ENCODE measurements around the gene THYN1. TPM values are rescaled to one million over a fixed set of nuclear protein-coding genes. Genes with fewer than 3 reads are reported as not detected.
A peak's percentile ranks its signal among the peaks of the same experiment; 100 is the strongest.
"Not testable (repeated sequence)": the region's sequence is repeated elsewhere in the genome, so short reads cannot be mapped to it uniquely, and the experiment has no call there.

THYN1 gene
- total RNA-seq, 2 experiments from 2014 or later, result 75.5 to 89.5 TPM

GRCh38 chr11:134260503-134260902 lies 7.4 kb upstream of the THYN1 start:
- no peak overlapping the region for H3K27ac Mint-ChIP-seq
- no peak for DNase-seq
- ChIA-PET POLR2A (no interaction called here), CTCF (interaction anchor here (0.8 to 3.4 kb wide), 5 partner anchors 9 to 36 kb away, joined by 3 to 14 read pairs (median 13); partner anchors contain the start of genes GLB1L3 and VPS26B)
- H3K4me3 Mint-ChIP-seq, result no peak overlapping the region
- peaks cover 17% of the 10 kb centered on the region for H3K36me3 Mint-ChIP-seq (ENCODE audit: low read depth)
- ATAC-seq, result no peak
- intact Hi-C loops (cut with DNase I, micrococcal nuclease), result no loop called here
- peaks cover 1% of the 10 kb centered on the region for H3K4me1 Mint-ChIP-seq
- no peaks in the 10 kb centered on the region for H3K27me3 Mint-ChIP-seq
- no peaks in the 10 kb centered on the region for H3K9me3 Mint-ChIP-seq (ENCODE audit: low read depth)

- intact Hi-C loops (cut with DNase I, micrococcal nuclease), result no loop called here
- CTCF ChIA-PET, result no interaction called here
- Mint-ChIP-seq H3K27me3 (no peaks in the 10 kb centered on the region), H3K4me3 (no peak overlapping the region), H3K36me3 (ENCODE audit: low read depth) (peaks cover 16% of the 10 kb centered on the region), H3K9me3 (ENCODE audit: low read depth) (no peaks in the 10 kb centered on the region), H3K27ac (no peak overlapping the region), H3K4me1 (peaks cover 15% of the 10 kb centered on the region)
- POLR2A ChIA-PET, result interaction anchor here (0.7 kb wide), 1 partner anchor 874 kb away, joined by 4 read pairs; no protein-coding TSS in a partner anchor
- ATAC-seq, result no peak
- DNase-seq, result no peak
Observed at GRCh38 chr11:134258577-134258976, 5.4 kb upstream of the THYN1 start.

GRCh38 chr11:134257101-134257500 lies 3.9 kb upstream of the THYN1 start:
- H3K4me1 Mint-ChIP-seq, result peaks cover 20% of the 10 kb centered on the region
- no peak for ATAC-seq
- no peak for DNase-seq
- H3K27me3 Mint-ChIP-seq, result no peaks in the 10 kb centered on the region
- ChIA-PET POLR2A (no interaction called here), CTCF (interaction anchor here (0.8 to 1.7 kb wide), 2 partner anchors 9 to 11 kb away, joined by 5 to 7 read pairs; no protein-coding TSS in a partner anchor)
- intact Hi-C loops (cut with DNase I, micrococcal nuclease), result no loop called here
- no peaks in the 10 kb centered on the region for H3K9me3 Mint-ChIP-seq (ENCODE audit: low read depth)
- H3K36me3 Mint-ChIP-seq (ENCODE audit: low read depth), result peaks cover 12% of the 10 kb centered on the region
- H3K4me3 Mint-ChIP-seq, result no peak overlapping the region
- no peak overlapping the region for H3K27ac Mint-ChIP-seq

DNA sequence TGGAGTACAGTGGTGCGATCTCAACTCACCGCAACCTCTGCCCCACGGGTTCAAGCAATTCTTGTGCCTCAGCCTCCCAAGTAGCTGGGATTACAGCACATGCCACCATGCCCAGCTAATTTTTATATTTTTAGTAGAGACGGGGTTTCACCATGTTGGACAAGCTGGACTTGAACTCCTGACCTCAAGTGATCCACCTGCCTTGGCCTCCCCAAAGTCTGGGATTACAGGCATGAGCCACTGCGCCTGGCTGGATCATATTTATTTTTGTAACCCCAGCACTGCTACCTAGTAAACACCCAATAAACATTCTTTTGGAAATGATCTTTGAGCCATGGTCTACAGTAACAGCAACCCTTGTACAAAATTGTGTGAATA lies 2.0 kb upstream of the THYN1 start:
- H3K9me3 Mint-ChIP-seq (ENCODE audit: low read depth); DNase-seq; H3K27me3 Mint-ChIP-seq; intact Hi-C loops (cut with DNase I, micrococcal nuclease); ATAC-seq; H3K27ac Mint-ChIP-seq: not testable (repeated sequence)
- ChIA-PET CTCF (interaction anchor here (1.0 to 3.8 kb wide), 4 partner anchors 12 to 68 kb away, joined by 3 to 33 read pairs (median 3); partner anchors contain the start of gene GLB1L3), POLR2A (interaction anchor here (0.6 to 2.5 kb wide), 3 partner anchors 19 to 136 kb away, joined by 3 to 14 read pairs (median 4); partner anchors contain the start of genes NCAPD3 and VPS26B)
- peaks cover 11% of the 10 kb centered on the region for H3K36me3 Mint-ChIP-seq (ENCODE audit: low read depth)
- peaks cover 26% of the 10 kb centered on the region for H3K4me1 Mint-ChIP-seq
- H3K4me3 Mint-ChIP-seq, result peak overlapping the region; percentile 90

- DNase-seq, result no peak
- Mint-ChIP-seq H3K36me3 (ENCODE audit: low read depth) (peaks cover 9% of the 10 kb centered on the region), H3K9me3 (ENCODE audit: low read depth) (no peaks in the 10 kb centered on the region), H3K27ac (no peak overlapping the region), H3K27me3 (no peaks in the 10 kb centered on the region), H3K4me1 (peaks cover 26% of the 10 kb centered on the region), H3K4me3 (peak overlapping the region; percentile 90)
- intact Hi-C loops (cut with DNase I, micrococcal nuclease), result loop anchor here (5.0 kb wide), 2 partner anchors 47 to 78 kb away; partner anchors contain the start of gene GLB1L2 (in 1 of the 2)
- CTCF ChIA-PET, result interaction anchor here (1.0 to 3.8 kb wide), 8 partner anchors 7 to 67 kb away, joined by 3 to 33 read pairs (median 3); partner anchors contain the start of genes GLB1L3, NCAPD3 and VPS26B
- ATAC-seq, result no peak
- POLR2A ChIA-PET, result interaction anchor here (0.6 to 2.5 kb wide), 3 partner anchors 19 to 136 kb away, joined by 3 to 14 read pairs (median 4); partner anchors contain the start of genes NCAPD3 and VPS26B
Observed at GRCh38 chr11:134254433-134255183, 1.5 kb upstream of the THYN1 start.

GRCh38 chr11:134252346-134253187 lies 585 bp downstream of the THYN1 start:
- peak overlapping the region; percentile 68 for H3K27ac Mint-ChIP-seq
- no peaks in the 10 kb centered on the region for H3K27me3 Mint-ChIP-seq
- intact Hi-C loops (cut with DNase I, micrococcal nuclease), result loop anchor here (1.0 to 5.0 kb wide), 6 partner anchors 23 to 307 kb away; partner anchors contain the start of genes GLB1L2 (in 2 of the 2) and VPS26B (in 2 of the 2)
- no peaks in the 10 kb centered on the region for H3K9me3 Mint-ChIP-seq (ENCODE audit: low read depth)
- peaks cover 38% of the 10 kb centered on the region for H3K4me1 Mint-ChIP-seq
- peak; percentile 54 for DNase-seq
- POLR2A ChIA-PET, result interaction anchor here (1.0 to 2.5 kb wide), 3 partner anchors 10 to 28 kb away, joined by 3 to 14 read pairs (median 5); partner anchors contain the start of genes NCAPD3 and VPS26B
- CTCF ChIA-PET, result interaction anchor here (0.7 to 3.8 kb wide), 6 partner anchors 8 to 28 kb away, joined by 3 to 33 read pairs (median 4); partner anchors contain the start of genes GLB1L3 and VPS26B
- ATAC-seq, result peak; percentile 18
- peak overlapping the region; percentile 90 for H3K4me3 Mint-ChIP-seq
- peaks cover 16% of the 10 kb centered on the region for H3K36me3 Mint-ChIP-seq (ENCODE audit: low read depth)

DNA sequence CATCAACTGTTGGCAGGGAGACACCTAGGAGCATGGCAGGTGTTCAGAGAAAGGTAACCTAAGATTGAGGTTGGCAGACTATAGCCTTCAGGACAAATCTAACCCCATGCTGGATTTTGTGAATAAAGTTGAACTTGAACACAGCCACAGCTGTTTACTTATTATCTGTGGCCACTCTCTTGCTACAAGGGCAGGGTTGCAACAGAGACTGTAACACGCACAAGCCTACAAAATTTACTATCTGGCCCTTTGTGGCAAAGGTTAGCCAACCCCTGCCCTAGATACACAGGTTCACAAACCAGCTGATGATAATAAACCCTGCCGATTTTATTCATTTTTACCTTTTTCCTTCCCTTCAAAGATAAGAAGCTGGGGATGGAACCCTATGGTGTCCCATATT lies 2.5 kb downstream of the THYN1 start:
- no peak overlapping the region for H3K27ac Mint-ChIP-seq
- H3K27me3 Mint-ChIP-seq, result no peaks in the 10 kb centered on the region
- H3K36me3 Mint-ChIP-seq (ENCODE audit: low read depth), result peaks cover 17% of the 10 kb centered on the region
- no peak for DNase-seq
- ChIA-PET CTCF (interaction anchor here (0.6 to 2.4 kb wide), 7 partner anchors 9 to 299 kb away, joined by 3 to 14 read pairs (median 3); partner anchors contain the start of gene GLB1L3), POLR2A (interaction anchor here (0.9 to 1.0 kb wide), 2 partner anchors 25 to 26 kb away, joined by 3 read pairs; partner anchors contain the start of genes GLB1L3, NCAPD3 and VPS26B)
- no peak for ATAC-seq
- no peaks in the 10 kb centered on the region for H3K9me3 Mint-ChIP-seq (ENCODE audit: low read depth)
- H3K4me3 Mint-ChIP-seq, result no peak overlapping the region
- H3K4me1 Mint-ChIP-seq, result peaks cover 38% of the 10 kb centered on the region
- intact Hi-C loops (cut with DNase I, micrococcal nuclease), result loop anchor here (5.0 kb wide), 2 partner anchors 43 to 82 kb away; partner anchors contain the start of gene GLB1L2 (in 1 of the 2)

DNA sequence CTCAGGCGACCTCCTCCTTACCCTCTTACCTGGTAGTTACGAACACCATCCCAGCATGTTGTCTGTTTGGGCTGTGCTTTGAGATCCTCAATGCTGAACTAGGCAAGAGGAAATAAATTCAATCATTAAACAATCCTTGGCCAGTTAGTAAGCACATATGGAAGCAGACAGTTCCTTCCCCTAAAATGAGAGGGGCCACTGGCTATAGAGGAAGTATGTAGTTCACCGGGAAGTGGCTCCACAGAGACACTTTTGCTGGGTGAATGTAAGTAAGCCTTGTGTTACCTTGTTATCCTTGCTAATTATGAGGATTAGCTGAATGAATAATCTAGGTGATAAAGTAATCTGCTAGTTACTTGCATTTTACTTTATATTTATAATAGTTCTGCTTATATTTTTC lies 2.9 kb downstream of the THYN1 start:
- DNase-seq (no peak), ATAC-seq (no peak)
- peaks cover 34% of the 10 kb centered on the region for H3K4me1 Mint-ChIP-seq
- peaks cover 17% of the 10 kb centered on the region for H3K36me3 Mint-ChIP-seq (ENCODE audit: low read depth)
- H3K27me3 Mint-ChIP-seq, result no peaks in the 10 kb centered on the region
- intact Hi-C loops (cut with DNase I, micrococcal nuclease), result loop anchor here (5.0 kb wide), 2 partner anchors 43 to 82 kb away; partner anchors contain the start of gene GLB1L2 (in 1 of the 2)
- no peaks in the 10 kb centered on the region for H3K9me3 Mint-ChIP-seq (ENCODE audit: low read depth)
- no peak overlapping the region for H3K4me3 Mint-ChIP-seq
- H3K27ac Mint-ChIP-seq, result no peak overlapping the region
- ChIA-PET POLR2A (no interaction called here), CTCF (interaction anchor here (1.2 to 1.7 kb wide), 4 partner anchors 9 to 43 kb away, joined by 3 to 9 read pairs (median 4); partner anchors contain the start of gene GLB1L3)

- intact Hi-C loops (cut with DNase I, micrococcal nuclease), result no loop called here
- CTCF ChIA-PET, result interaction anchor here (0.7 to 2.2 kb wide), 4 partner anchors 20 to 554 kb away, joined by 3 to 9 read pairs (median 4); no protein-coding TSS in a partner anchor
- no peaks in the 10 kb centered on the region for H3K27me3 Mint-ChIP-seq
- peaks cover 17% of the 10 kb centered on the region for H3K36me3 Mint-ChIP-seq (ENCODE audit: low read depth)
- ATAC-seq, result peak; percentile 14
- peak; percentile 45 for DNase-seq
- peaks cover 24% of the 10 kb centered on the region for H3K4me1 Mint-ChIP-seq
- H3K27ac Mint-ChIP-seq, result peak overlapping the region; percentile 51
- H3K4me3 Mint-ChIP-seq, result no peak overlapping the region
- POLR2A ChIA-PET, result interaction anchor here (0.6 to 1.2 kb wide), 5 partner anchors 15 to 41 kb away, joined by 3 to 7 read pairs (median 3); partner anchors contain the start of genes GLB1L3, NCAPD3 and VPS26B
- no peaks in the 10 kb centered on the region for H3K9me3 Mint-ChIP-seq (ENCODE audit: low read depth)
Observed at GRCh38 chr11:134248910-134249480, 4.2 kb downstream of the THYN1 start.

- no peaks in the 10 kb centered on the region for H3K9me3 Mint-ChIP-seq (ENCODE audit: low read depth)
- intact Hi-C loops (cut with DNase I, micrococcal nuclease), result no loop called here
- peak overlapping the region; percentile 52 for H3K27ac Mint-ChIP-seq
- ChIA-PET POLR2A (no interaction called here), CTCF (no interaction called here)
- ATAC-seq (no peak), DNase-seq (no peak)
- peaks cover 18% of the 10 kb centered on the region for H3K36me3 Mint-ChIP-seq (ENCODE audit: low read depth)
- peaks cover 14% of the 10 kb centered on the region for H3K4me1 Mint-ChIP-seq
- no peaks in the 10 kb centered on the region for H3K27me3 Mint-ChIP-seq
- no peak overlapping the region for H3K4me3 Mint-ChIP-seq
Observed at GRCh38 chr11:134246678-134247077, 6.5 kb downstream of the THYN1 start.

Data from activated CD4-positive, alpha-beta T cell treated with anti-CD3 and anti-CD28 coated beads for 36 hours (primary cell).